HepG2 (cell line): ENCODE measurements around the gene MS4A6A.

Experiments used
- NFATC3 ChIP-seq: sonication (generic); formaldehyde crosslinking; IDR thresholded peaks from 2 replicates; pipeline ENCODE4 v1.5.1; 2020; ENCODE audit warnings: mild to moderate bottlenecking, missing genetic modification reagents
- NR1H2 ChIP-seq: sonication (generic); formaldehyde crosslinking; IDR thresholded peaks from 2 replicates; pipeline ENCODE4 v1.8.1; 2022; ENCODE audit warnings: low read depth, missing genetic modification reagents, borderline replicate concordance
- TF ChIP-seq, protein P1 (sequence below): sonication (generic); formaldehyde crosslinking; IDR thresholded peaks from 2 replicates; pipeline ENCODE4 v1.4.0; 2020; ENCODE audit warnings: missing genetic modification reagents

DNA sequence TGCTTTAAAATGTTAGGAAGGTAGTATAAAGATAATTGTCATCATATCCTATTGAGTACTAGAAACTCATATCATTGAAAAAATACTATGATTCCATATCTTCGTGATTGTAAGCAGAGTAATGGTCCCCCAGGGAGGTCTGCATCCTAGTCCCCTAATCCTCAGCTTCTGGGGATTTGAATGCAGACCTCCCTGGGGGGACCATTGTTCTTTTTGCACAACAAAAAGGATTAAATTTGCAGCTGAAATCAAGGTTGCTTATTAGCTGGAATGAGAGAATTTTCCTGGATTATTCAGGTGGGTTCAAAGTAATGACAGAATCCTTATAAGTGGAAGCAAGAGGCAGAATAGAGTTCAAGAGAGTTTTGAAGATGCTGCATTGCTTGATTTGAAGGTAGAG is 26.1 kb upstream of the MS4A6A start:
- TF ChIP-seq, protein P1, sequence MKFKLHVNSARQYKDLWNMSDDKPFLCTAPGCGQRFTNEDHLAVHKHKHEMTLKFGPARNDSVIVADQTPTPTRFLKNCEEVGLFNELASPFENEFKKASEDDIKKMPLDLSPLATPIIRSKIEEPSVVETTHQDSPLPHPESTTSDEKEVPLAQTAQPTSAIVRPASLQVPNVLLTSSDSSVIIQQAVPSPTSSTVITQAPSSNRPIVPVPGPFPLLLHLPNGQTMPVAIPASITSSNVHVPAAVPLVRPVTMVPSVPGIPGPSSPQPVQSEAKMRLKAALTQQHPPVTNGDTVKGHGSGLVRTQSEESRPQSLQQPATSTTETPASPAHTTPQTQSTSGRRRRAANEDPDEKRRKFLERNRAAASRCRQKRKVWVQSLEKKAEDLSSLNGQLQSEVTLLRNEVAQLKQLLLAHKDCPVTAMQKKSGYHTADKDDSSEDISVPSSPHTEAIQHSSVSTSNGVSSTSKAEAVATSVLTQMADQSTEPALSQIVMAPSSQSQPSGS (CRISPR knock-in tag): no peak
- TF ChIP-seq NR1H2 (CRISPR knock-in tag) (no peak), NFATC3 (no peak)
